Measurements from ENCODE around the gene DNAH17.

The DNAH17 gene

GRCh38 chr17:78524870-78525510 is 52.2 kb downstream of the DNAH17 start:
- H3K4me1 ChIP-seq (ENCODE audit: control insufficient read depth, low read length) = peaks cover 3% of the 10 kb centered on the region; the same call in 1 of the 2 replicates
- no peaks in the 10 kb centered on the region for H3K9me3 ChIP-seq (ENCODE audit: control insufficient read depth, insufficient read depth, low read length)
- H3K9me2 ChIP-seq (replicated peaks; ENCODE audit: control insufficient read depth, low read length) = no peaks in the 10 kb centered on the region
- no peaks in the 10 kb centered on the region for H3K79me2 ChIP-seq (ENCODE audit: control insufficient read depth, low read length)
- no peaks in the 10 kb centered on the region for H4K20me1 ChIP-seq (ENCODE audit: control insufficient read depth, insufficient read depth, low read depth, low read length)
- H3K27me3 ChIP-seq (ENCODE audit: control insufficient read depth, low read length) = no peaks in the 10 kb centered on the region; the same call in 1 of the 2 replicates
- no peak for TF ChIP-seq EZH2phosphoT487 (IDR thresholded peaks at IDR 0.05; ENCODE audit: borderline replicate concordance, low read length)
- TF ChIP-seq CTCF (IDR thresholded peaks at IDR 0.05; ENCODE audit: low read depth, low read length, poor library complexity, severe bottlenecking) = no peak
- H3K4me3 ChIP-seq (ENCODE audit: low read length) = no peak overlapping the region
- no peaks in the 10 kb centered on the region for H3F3A ChIP-seq (ENCODE audit: control insufficient read depth, insufficient read depth)
- H3K36me3 ChIP-seq (ENCODE audit: control insufficient read depth, low read length) = no peaks in the 10 kb centered on the region
- no peak overlapping the region for H3K27ac ChIP-seq (ENCODE audit: low read depth, low read length)
- no peak overlapping the region for H3K4me2 ChIP-seq (ENCODE audit: low read length)

GRCh38 chr17:78523934-78524655 is 53.1 kb downstream of the DNAH17 start:
- Histone ChIP-seq H3K4me3 (ENCODE audit: low read length) (no peak overlapping the region), H3K79me2 (ENCODE audit: control insufficient read depth, low read length) (no peaks in the 10 kb centered on the region), H3K9me2 (replicated peaks; ENCODE audit: control insufficient read depth, low read length) (no peaks in the 10 kb centered on the region), H4K20me1 (ENCODE audit: control insufficient read depth, insufficient read depth, low read depth, low read length) (no peaks in the 10 kb centered on the region), H3K36me3 (ENCODE audit: control insufficient read depth, low read length) (no peaks in the 10 kb centered on the region), H3K4me1 (ENCODE audit: control insufficient read depth, low read length) (peaks cover 3% of the 10 kb centered on the region; the same call in 1 of the 2 replicates), H3K27ac (ENCODE audit: low read depth, low read length) (no peak overlapping the region), H3K4me2 (ENCODE audit: low read length) (no peak overlapping the region), H3F3A (ENCODE audit: control insufficient read depth, insufficient read depth) (no peaks in the 10 kb centered on the region), H3K9me3 (ENCODE audit: control insufficient read depth, insufficient read depth, low read length) (no peaks in the 10 kb centered on the region), H3K27me3 (ENCODE audit: control insufficient read depth, low read length) (no peaks in the 10 kb centered on the region; the same call in 1 of the 2 replicates)
- TF ChIP-seq EZH2phosphoT487 (IDR thresholded peaks at IDR 0.05; ENCODE audit: borderline replicate concordance, low read length) (no peak), CTCF (IDR thresholded peaks at IDR 0.05; ENCODE audit: low read depth, low read length, poor library complexity, severe bottlenecking) (no peak)

- H3K27ac ChIP-seq (ENCODE audit: low read depth, low read length) = no peak overlapping the region
- TF ChIP-seq EZH2phosphoT487 (IDR thresholded peaks at IDR 0.05; ENCODE audit: borderline replicate concordance, low read length) (no peak), CTCF (IDR thresholded peaks at IDR 0.05; ENCODE audit: low read depth, low read length, poor library complexity, severe bottlenecking) (no peak)
- no peaks in the 10 kb centered on the region for H3F3A ChIP-seq (ENCODE audit: control insufficient read depth, insufficient read depth)
- no peaks in the 10 kb centered on the region for H3K9me3 ChIP-seq (ENCODE audit: control insufficient read depth, insufficient read depth, low read length)
- H3K4me1 ChIP-seq (ENCODE audit: control insufficient read depth, low read length) = no peaks in the 10 kb centered on the region
- H3K36me3 ChIP-seq (ENCODE audit: control insufficient read depth, low read length) = no peaks in the 10 kb centered on the region
- no peaks in the 10 kb centered on the region; the same call in 1 of the 2 replicates for H3K27me3 ChIP-seq (ENCODE audit: control insufficient read depth, low read length)
- no peak overlapping the region for H3K4me3 ChIP-seq (ENCODE audit: low read length)
- H3K79me2 ChIP-seq (ENCODE audit: control insufficient read depth, low read length) = no peaks in the 10 kb centered on the region
- no peaks in the 10 kb centered on the region for H3K9me2 ChIP-seq (replicated peaks; ENCODE audit: control insufficient read depth, low read length)
- no peak overlapping the region for H3K4me2 ChIP-seq (ENCODE audit: low read length)
- no peaks in the 10 kb centered on the region for H4K20me1 ChIP-seq (ENCODE audit: control insufficient read depth, insufficient read depth, low read depth, low read length)
These were observed 55.0 kb downstream of the DNAH17 start for GRCh38 chr17:78522031-78522809.

Measured in DOHH2 (cell line).